ENCODE data around the gene FXR2.
"Not testable (repeated sequence)": the region's sequence is repeated elsewhere in the genome, so short reads cannot be mapped to it uniquely, and the experiment has no call there.

FXR2 gene

DNA sequence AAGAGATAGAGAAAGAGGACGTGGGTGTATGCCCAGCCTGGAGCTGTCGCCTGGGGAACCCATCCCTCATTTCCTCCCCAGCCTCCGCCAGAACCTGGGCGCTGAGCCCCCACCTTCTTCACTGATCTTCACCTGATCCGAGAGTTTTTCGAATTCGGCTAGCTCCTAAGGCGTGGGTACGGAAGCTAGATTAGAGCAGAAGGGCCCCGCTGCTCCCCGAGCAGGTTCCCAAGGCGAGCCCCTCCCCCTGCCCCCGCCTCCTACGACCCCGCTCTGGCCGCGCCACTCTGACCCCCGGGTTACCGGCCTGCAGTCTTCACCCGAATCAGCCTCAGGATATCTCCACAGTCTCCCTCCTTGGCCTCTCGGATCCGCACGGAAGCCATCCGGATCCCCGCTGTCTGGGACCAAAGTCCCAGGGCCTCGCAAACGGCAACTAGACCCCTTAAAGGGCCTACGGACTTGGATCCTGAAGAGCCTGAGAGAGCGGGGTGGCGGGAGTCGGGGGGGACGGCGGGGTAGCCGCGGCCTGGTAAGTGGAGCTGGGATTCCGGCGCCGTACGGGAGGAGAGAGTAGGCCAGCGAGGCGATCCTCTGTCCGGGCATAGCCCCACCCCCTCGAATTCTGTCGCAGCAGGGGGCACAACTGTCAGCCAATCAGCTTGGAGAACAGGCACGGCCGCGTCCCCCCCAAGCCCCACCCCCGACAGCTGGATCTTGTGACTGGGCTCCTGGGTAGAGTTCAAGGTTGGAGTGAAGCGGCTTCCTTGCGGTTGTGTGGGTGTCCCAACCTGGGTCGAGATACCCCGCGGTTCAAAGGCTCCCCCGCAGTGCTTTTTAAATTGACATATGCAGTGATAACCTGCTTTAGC lies 12.8 kb upstream of the FXR2 start, which contains the start of gene SAT2:
Gene SAT2 (minus strand): TSS at position 572 of the 872 bp plus-strand sequence. CDS start 186 bp downstream, at position 386.
- DNase-seq: peak; percentile 90

DNA sequence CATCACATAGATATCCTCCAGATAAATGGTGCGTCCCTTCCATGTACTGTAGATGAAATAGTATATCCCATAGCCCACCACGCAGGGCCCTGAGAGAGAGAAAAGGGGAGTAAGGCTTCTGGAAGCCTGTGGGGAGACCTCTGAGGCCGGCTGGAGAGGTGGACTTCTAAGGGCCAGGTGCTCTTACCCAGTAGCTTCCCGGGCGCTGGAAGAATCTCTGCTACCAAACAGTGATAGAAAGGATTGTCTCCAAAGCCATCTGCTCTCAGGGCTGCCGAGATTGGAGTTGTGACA lies 12.2 kb upstream of the FXR2 start:
- DNase-seq: no peak

- no peak for DNase-seq
Measured at GRCh38 chr17:7626307-7626706, 11.6 kb upstream of the FXR2 start.

GRCh38 chr17:7625749-7626148 lies 11.1 kb upstream of the FXR2 start:
- not testable (repeated sequence) for DNase-seq

GRCh38 chr17:7623661-7624060 lies 9.0 kb upstream of the FXR2 start:
- no peak for DNase-seq

- DNase-seq: no peak
Measured at GRCh38 chr17:7620835-7621234, 6.1 kb upstream of the FXR2 start.

- DNase-seq: no peak
Measured at GRCh38 chr17:7618608-7619007, 3.9 kb upstream of the FXR2 start.

GRCh38 chr17:7615265-7615747 lies 609 bp upstream of the FXR2 start:
- no peak for DNase-seq

- no peak for DNase-seq
Measured at GRCh38 chr17:7613769-7614424, 800 bp downstream of the FXR2 start.

DNA sequence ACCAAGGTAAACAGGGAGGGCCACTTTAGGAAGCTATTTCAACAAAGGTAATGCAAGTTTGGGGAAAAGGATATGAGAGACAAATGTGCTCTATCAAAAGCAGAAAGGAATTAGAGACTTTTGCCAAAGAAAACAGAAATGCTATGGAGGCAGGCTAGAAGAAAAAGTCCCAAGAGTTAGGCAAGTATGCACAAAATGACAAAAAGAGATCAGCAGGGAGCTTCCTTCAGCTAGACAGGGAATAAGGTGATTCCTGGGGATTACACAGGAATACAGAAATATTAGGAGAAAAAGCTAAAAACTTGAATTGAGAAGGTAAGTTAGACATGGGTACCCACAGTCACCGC lies 2.4 kb downstream of the FXR2 start:
- no peak for DNase-seq

GRCh38 chr17:7611635-7612293 lies 2.9 kb downstream of the FXR2 start:
- no peak for DNase-seq

DNA sequence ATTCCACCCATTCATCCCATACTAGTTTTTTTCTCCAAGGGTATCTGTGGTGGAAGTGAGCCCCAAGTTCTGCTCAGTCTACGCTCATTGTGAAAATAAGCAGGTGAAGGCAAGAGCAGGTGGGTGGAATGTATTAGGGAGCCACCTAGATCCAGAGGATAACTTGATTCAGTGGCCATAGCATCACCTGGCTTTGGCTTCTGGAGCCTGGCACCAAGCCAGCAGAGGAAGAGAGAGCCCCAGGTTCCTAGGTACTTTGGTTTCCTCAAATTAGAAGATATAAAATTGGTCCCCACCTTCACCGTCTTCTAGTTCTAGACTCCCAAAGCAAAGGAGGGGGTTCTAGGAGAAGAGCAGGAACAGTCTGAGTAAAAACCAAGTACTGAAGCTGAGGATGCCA lies 4.1 kb downstream of the FXR2 start:
- no peak for DNase-seq

- DNase-seq: no peak
Measured at GRCh38 chr17:7606280-7606679, 8.4 kb downstream of the FXR2 start.

DNA sequence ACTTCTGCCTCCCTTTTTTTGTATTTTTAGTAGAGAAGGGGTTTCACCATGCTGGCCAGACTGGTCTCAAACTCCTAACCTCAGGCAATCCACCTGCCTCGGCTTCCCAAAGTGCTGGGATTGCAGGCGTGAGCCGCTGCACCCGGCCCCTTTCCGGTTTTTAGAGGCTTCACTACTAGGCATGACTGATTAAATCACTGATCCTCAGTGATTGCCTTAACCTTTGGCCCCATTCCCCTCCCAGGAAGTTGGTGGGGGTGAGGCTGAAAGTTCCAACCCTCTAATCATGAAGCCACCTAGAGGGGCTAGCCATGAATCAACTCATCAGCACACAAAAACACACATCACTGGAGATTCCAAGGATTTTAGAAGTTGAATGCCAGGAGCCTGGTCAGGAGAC lies 17.1 kb downstream of the FXR2 start:
- not testable (repeated sequence) for DNase-seq

- DNase-seq: no peak
Measured at GRCh38 chr17:7593296-7593695, 21.4 kb downstream of the FXR2 start.

- DNase-seq: no peak
Measured at GRCh38 chr17:7592422-7593021, 22.2 kb downstream of the FXR2 start.

GRCh38 chr17:7591596-7591995 lies 23.1 kb downstream of the FXR2 start:
- DNase-seq: no peak

GRCh38 chr17:7590743-7591142 lies 24.0 kb downstream of the FXR2 start:
- no peak for DNase-seq

- DNase-seq: no peak
Measured at GRCh38 chr17:7589891-7590691, 24.6 kb downstream of the FXR2 start, which contains the start of gene SOX15. TSS of gene SOX15 (minus strand) at chr17:7590094. CDS start at chr17:7589676, 418 bp downstream.

DNA sequence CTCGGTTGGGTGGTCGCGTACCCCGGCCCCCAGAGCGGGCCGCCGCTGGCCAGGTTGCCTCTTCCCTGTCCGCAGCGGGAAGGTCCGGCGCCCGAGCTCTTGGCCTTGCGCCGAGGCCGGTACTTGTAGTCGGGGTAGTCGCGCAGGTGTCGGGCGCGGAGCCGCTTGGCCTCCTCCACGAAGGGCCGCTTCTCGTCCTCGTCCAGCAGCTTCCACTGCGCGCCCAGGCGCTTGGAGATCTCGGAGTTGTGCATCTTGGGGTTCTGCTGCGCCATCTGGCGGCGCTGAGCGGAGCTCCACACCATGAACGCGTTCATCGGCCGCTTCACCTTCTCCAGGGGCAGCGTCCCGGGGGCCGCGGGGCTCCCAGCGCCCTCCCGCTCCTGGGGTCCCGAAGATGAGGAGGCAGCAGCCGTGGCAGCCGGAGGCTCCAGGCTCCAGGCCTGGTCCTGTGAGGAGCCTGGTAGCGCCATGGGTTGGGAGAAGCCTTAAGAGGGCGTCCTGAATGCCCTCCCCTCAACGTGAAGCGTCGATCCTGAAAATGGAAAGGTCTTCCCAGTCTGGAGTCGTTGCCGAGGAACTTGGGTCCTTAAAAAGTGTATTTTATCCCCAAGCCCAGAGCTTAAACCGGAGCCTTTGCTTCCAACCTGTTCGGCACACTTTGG lies 25.4 kb downstream of the FXR2 start:
- peak; percentile 72 for DNase-seq

GRCh38 chr17:7588553-7589203 lies 26.0 kb downstream of the FXR2 start:
- no peak for DNase-seq

Data from CD4-positive, alpha-beta T cell treated with Interleukin-12 subunit alpha and Interleukin-12 subunit beta, for 1 hour (primary cell).